IgD-negative memory B cell (primary cell): Measurements from ENCODE around the gene CHIA. TPM values are rescaled to one million over a fixed set of nuclear protein-coding genes. Genes with fewer than 3 reads are reported as not detected.

Experiments used
- H3K27ac Mint-ChIP-seq, 3 donors: one replicate each; pipeline ENCODE4 v1.8.0; 2020 to 2022; ENCODE audit warnings: mild to moderate bottlenecking in 3 of 3, mixed read lengths in 3 of 3, moderate library complexity in 1 of 3
- H3K27me3 Mint-ChIP-seq: one replicate; pipeline ENCODE4 v1.8.0; 2021; ENCODE audit warnings: mixed read lengths
- H3K36me3 Mint-ChIP-seq: one replicate; pipeline ENCODE4 v1.8.0; 2020; ENCODE audit warnings: mild to moderate bottlenecking, mixed read lengths
- H3K4me1 Mint-ChIP-seq, 3 donors: one replicate each; pipeline ENCODE4 v1.8.0; 2020 to 2022; ENCODE audit warnings: mixed read lengths in 3 of 3, mild to moderate bottlenecking in 1 of 3
- H3K4me3 Mint-ChIP-seq, 4 donors: one replicate each; pipeline ENCODE4 v1.8.0; 2020 to 2022; ENCODE audit warnings: mild to moderate bottlenecking in 4 of 4, mixed read lengths in 4 of 4, moderate library complexity in 3 of 4
- H3K9me3 Mint-ChIP-seq, 3 donors: one replicate each; pipeline ENCODE4 v1.8.0; 2020 to 2021; ENCODE audit warnings: mixed read lengths in 3 of 3, mild to moderate bottlenecking in 1 of 3
- polyA plus RNA-seq: library from polyadenylated mRNA; unstranded; fragments of 300-500 nt; fragmentation: Illumina TruSeq; gene quantifications from one replicate; pipeline ENCODE4 v1.2.3, GENCODE V29; 2021

Gene CHIA
- polyA plus RNA-seq, 1 donor from 2014 or later: 1.0 TPM

- H3K4me1 Mint-ChIP-seq: peaks cover 13 to 23% (median 16%) of the 10 kb centered on the region in 3 donors
- H3K27ac Mint-ChIP-seq: no peak overlapping the region
- peaks cover 28% of the 10 kb centered on the region for H3K27me3 Mint-ChIP-seq
- H3K4me3 Mint-ChIP-seq: peak overlapping the region in 1 of 4 donors; percentile 0
- H3K36me3 Mint-ChIP-seq: peaks cover 4% of the 10 kb centered on the region
- H3K9me3 Mint-ChIP-seq: no peaks in the 10 kb centered on the region
These were observed 16.0 kb upstream of the CHIA start for GRCh38 chr1:111274653-111275052.

DNA sequence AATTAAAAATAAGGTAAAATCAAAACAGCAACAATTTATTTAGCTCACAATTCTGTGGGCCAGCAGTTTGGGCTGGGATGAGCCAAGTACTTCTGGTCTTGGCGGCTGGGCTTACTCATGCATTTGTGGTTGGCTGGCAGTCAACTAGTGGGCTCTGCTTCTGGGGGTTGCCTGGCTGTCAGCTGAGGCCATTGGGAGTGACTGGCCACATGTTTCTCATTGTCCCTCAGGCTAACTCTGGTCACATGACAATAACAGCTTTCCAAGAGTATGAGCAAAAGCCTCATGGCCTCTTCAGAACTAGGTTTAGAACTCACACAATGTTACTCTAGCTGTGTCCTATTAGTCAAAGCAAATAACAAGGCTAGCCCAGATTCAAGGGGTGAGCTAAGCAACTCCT lies 15.6 kb upstream of the CHIA start:
- Mint-ChIP-seq H3K4me1 (peaks cover 10 to 20% (median 12%) of the 10 kb centered on the region in 3 donors), H3K4me3 (peak overlapping the region in 2 of 4 donors; percentile 0 to 49), H3K9me3 (no peaks in the 10 kb centered on the region), H3K27ac (no peak overlapping the region), H3K27me3 (peaks cover 24% of the 10 kb centered on the region), H3K36me3 (peaks cover 4% of the 10 kb centered on the region)

- peaks cover 17% of the 10 kb centered on the region for H3K27me3 Mint-ChIP-seq
- no peaks in the 10 kb centered on the region for H3K9me3 Mint-ChIP-seq
- peaks cover 8 to 15% (median 9%) of the 10 kb centered on the region in 3 donors for H3K4me1 Mint-ChIP-seq
- no peak overlapping the region for H3K4me3 Mint-ChIP-seq
- H3K36me3 Mint-ChIP-seq: peaks cover 6% of the 10 kb centered on the region
- H3K27ac Mint-ChIP-seq: no peak overlapping the region
These were observed 14.7 kb upstream of the CHIA start for GRCh38 chr1:111275780-111276433.

DNA sequence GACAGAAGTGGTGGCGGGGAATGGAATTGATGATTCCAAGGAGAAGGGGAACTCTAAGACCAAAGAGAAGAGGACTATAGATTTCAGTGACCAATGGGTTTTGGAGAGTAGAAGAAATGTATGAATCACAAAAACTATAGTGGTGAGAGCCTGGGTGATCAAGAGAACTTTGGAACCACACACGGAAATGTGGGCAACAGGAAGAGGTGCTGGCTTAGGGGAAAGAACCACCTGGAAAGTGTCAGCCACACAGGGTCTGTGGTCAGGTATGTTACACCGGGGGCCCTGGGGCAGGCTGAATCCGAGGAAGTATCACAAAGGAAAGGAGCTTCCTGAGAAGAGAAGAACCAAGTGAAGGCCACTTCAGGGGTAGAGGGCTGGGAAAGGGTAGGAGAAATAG lies 11.5 kb upstream of the CHIA start:
- no peak overlapping the region for H3K4me3 Mint-ChIP-seq

DNA sequence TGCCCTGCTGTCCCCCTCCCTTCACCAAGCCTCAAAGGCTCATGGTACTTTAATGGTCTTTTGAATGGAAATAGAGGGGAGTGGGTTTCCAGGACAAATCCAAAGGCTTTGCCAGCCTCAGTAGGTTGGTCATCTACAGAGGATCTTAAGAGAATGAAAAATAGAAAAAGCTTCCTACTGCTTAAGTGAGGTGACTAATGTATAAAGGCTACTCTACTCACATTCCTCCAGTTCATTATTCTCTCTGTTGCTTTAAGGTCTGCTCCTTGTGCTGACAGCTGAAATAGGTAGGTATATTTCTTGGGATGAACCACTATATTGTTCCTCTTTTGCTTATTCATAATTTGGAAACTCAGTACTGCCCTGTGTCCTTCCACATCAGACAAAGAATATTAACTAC lies 10.4 kb upstream of the CHIA start:
- Mint-ChIP-seq H3K4me3 (no peak overlapping the region), H3K4me1 (peaks cover 0 to 1% (median under 1%) of the 10 kb centered on the region in 3 donors), H3K27ac (no peak overlapping the region), H3K36me3 (peaks cover 6% of the 10 kb centered on the region), H3K9me3 (no peaks in the 10 kb centered on the region), H3K27me3 (peaks cover 3% of the 10 kb centered on the region)

More for the DNA sequence above, 11.5 kb upstream of the CHIA start:
- peaks cover 5% of the 10 kb centered on the region for H3K27me3 Mint-ChIP-seq
- H3K4me1 Mint-ChIP-seq: peaks cover 4 to 7% (median 5%) of the 10 kb centered on the region in 3 donors
- H3K9me3 Mint-ChIP-seq: no peaks in the 10 kb centered on the region
- H3K27ac Mint-ChIP-seq: peak overlapping the region in 1 of 3 donors; percentile 54
- peaks cover 6% of the 10 kb centered on the region for H3K36me3 Mint-ChIP-seq

DNA sequence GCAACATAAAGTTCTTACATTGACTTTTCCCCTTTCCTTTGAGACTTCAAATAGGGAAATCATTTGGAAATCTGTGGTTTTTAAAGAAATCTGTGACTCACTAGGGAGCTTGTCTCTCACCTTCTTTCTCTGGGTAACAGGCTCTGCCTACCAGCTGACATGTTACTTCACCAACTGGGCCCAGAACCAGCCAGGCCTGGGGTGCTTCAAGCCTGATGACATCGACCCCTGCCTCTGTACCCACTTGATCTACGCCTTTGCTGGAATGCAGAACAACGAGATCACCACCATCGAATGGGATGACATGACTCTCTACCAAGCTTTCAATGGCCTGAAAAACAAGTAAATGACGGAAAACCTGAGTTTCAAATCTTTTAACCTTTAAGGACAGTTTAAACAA lies 9.2 kb upstream of the CHIA start:
- H3K4me1 Mint-ChIP-seq: peaks cover 0 to 1% (median 0%) of the 10 kb centered on the region in 3 donors
- H3K36me3 Mint-ChIP-seq: peaks cover 6% of the 10 kb centered on the region
- no peaks in the 10 kb centered on the region for H3K9me3 Mint-ChIP-seq
- H3K4me3 Mint-ChIP-seq: no peak overlapping the region
- H3K27me3 Mint-ChIP-seq: peaks cover 3% of the 10 kb centered on the region
- no peak overlapping the region for H3K27ac Mint-ChIP-seq

- Mint-ChIP-seq H3K4me3 (no peak overlapping the region), H3K27ac (no peak overlapping the region), H3K27me3 (no peaks in the 10 kb centered on the region), H3K9me3 (no peaks in the 10 kb centered on the region), H3K4me1 (peaks cover 0 to 1% (median 0%) of the 10 kb centered on the region in 3 donors), H3K36me3 (peaks cover 3% of the 10 kb centered on the region)
These were observed 6.8 kb upstream of the CHIA start for GRCh38 chr1:111283838-111284237.

GRCh38 chr1:111285879-111286278 lies 4.8 kb upstream of the CHIA start:
- Mint-ChIP-seq H3K27me3 (no peaks in the 10 kb centered on the region), H3K4me1 (no peaks in the 10 kb centered on the region), H3K27ac (no peak overlapping the region), H3K4me3 (no peak overlapping the region), H3K9me3 (peaks cover 0 to under 1% (median 0%) of the 10 kb centered on the region in 3 donors), H3K36me3 (no peaks in the 10 kb centered on the region)

DNA sequence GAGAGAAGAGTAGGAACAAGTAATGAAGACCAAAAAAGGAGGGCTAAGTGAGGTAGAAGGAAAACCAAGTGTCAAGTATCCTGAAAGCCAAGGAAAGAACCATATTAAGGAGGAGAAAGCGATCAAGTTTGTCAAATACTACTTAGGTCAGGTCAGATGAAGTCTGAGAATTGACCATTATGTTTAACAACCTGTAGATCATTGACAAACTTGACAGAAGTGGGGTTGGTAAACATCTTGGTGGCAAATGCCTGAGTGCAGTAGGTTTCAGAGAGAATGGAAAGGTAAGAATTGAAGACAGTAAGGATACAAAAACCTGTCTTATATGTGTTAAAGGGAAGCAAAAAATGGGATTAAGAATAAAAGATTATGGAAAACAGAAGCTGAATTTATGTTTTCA lies 3.7 kb upstream of the CHIA start:
- no peak overlapping the region for H3K4me3 Mint-ChIP-seq
- no peak overlapping the region for H3K27ac Mint-ChIP-seq
- no peaks in the 10 kb centered on the region for H3K27me3 Mint-ChIP-seq
- H3K4me1 Mint-ChIP-seq: no peaks in the 10 kb centered on the region
- peaks cover 0 to 7% (median 0%) of the 10 kb centered on the region in 3 donors for H3K9me3 Mint-ChIP-seq
- no peaks in the 10 kb centered on the region for H3K36me3 Mint-ChIP-seq

DNA sequence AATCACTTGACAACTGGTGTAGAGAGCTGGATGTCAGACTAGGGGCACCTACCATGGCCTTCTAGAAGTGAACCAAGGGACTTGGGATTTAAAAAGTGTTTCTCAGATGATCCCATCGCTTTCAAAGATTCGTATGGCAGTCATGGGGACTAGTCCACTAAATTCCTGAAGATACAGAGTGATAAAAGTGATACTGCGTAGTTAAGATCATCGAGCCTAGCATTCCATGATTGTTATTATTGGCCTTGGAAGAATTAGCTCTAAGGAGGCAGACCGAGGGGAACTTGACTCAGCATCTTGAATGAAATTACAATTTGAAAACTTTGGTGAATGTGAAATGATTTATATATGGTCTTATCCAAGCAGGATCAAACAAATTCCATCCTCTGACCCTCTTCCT lies 1.3 kb upstream of the CHIA start:
- Mint-ChIP-seq H3K4me1 (no peaks in the 10 kb centered on the region), H3K9me3 (peaks cover 0 to 7% (median 0%) of the 10 kb centered on the region in 3 donors), H3K4me3 (no peak overlapping the region), H3K27me3 (no peaks in the 10 kb centered on the region), H3K36me3 (no peaks in the 10 kb centered on the region), H3K27ac (no peak overlapping the region)

- Mint-ChIP-seq H3K27ac (no peak overlapping the region), H3K4me3 (no peak overlapping the region), H3K9me3 (peaks cover 0 to 7% (median 0%) of the 10 kb centered on the region in 3 donors), H3K36me3 (no peaks in the 10 kb centered on the region), H3K4me1 (no peaks in the 10 kb centered on the region), H3K27me3 (no peaks in the 10 kb centered on the region)
These were observed 547 bp upstream of the CHIA start for GRCh38 chr1:111290104-111290503.

- Mint-ChIP-seq H3K9me3 (peaks cover 3 to 13% (median 7%) of the 10 kb centered on the region in 3 donors), H3K4me3 (no peak overlapping the region), H3K36me3 (no peaks in the 10 kb centered on the region), H3K4me1 (no peaks in the 10 kb centered on the region), H3K27me3 (no peaks in the 10 kb centered on the region), H3K27ac (no peak overlapping the region)
These were observed 3.7 kb downstream of the CHIA start for GRCh38 chr1:111294390-111294789.

GRCh38 chr1:111302374-111302773 lies 11.7 kb downstream of the CHIA start:
- H3K36me3 Mint-ChIP-seq: peaks cover 5% of the 10 kb centered on the region
- H3K27me3 Mint-ChIP-seq: peaks cover 2% of the 10 kb centered on the region
- peaks cover 8 to 25% (median 11%) of the 10 kb centered on the region in 3 donors for H3K4me1 Mint-ChIP-seq
- peaks cover 8 to 29% (median 12%) of the 10 kb centered on the region in 3 donors for H3K9me3 Mint-ChIP-seq
- H3K4me3 Mint-ChIP-seq: peak overlapping the region in 2 of 4 donors; percentile 74 to 88
- no peak overlapping the region for H3K27ac Mint-ChIP-seq

GRCh38 chr1:111309690-111310089 lies 19.0 kb downstream of the CHIA start:
- Mint-ChIP-seq H3K27ac (peak overlapping the region in 1 of 3 donors; percentile 16), H3K4me3 (no peak overlapping the region), H3K9me3 (peaks cover 3 to 6% (median 3%) of the 10 kb centered on the region in 3 donors), H3K4me1 (peaks cover 0 to 2% (median 0%) of the 10 kb centered on the region in 3 donors), H3K27me3 (peaks cover 3% of the 10 kb centered on the region), H3K36me3 (peaks cover 1% of the 10 kb centered on the region)

DNA sequence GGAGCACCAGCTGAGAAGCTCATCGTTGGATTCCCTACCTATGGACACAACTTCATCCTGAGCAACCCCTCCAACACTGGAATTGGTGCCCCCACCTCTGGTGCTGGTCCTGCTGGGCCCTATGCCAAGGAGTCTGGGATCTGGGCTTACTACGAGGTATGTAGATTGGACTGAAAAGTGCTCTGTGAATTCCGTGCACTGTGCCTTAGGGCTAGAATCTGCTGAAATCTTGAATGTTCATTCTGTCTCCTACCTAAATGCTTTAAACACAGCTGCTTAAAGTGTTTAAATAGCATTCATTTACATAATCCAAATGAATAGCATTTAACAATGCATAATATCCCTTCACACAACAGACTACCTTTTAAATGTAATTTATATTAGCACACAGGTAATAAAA lies 27.9 kb downstream of the CHIA start:
- Mint-ChIP-seq H3K4me1 (peaks cover 4 to 13% (median 4%) of the 10 kb centered on the region in 3 donors), H3K4me3 (no peak overlapping the region), H3K36me3 (peaks cover 3% of the 10 kb centered on the region), H3K27ac (no peak overlapping the region), H3K9me3 (no peaks in the 10 kb centered on the region), H3K27me3 (peaks cover 2% of the 10 kb centered on the region)
